Endothelial cell of umbilical vein (primary cell): ENCODE measurements around the gene MIS12. TPM values are rescaled to one million over a fixed set of nuclear protein-coding genes. Genes with fewer than 3 reads are reported as not detected.

ENCODE experiments used
- BruUV-seq: library from RNA; stranded (reverse); fragments of 400-500 nt; replicated peaks from 2 replicates; lab custom pipeline; 2021; lab: Mats Ljungman, UMichigan
- CTCF ChIA-PET: fragments of 300-600, 350-600 bp; sonication (Branson Sonifier 250); formaldehyde crosslinking; loops from one replicate; lab custom pipeline; 2021; ENCODE audit warnings: antibody characterized with exemption, inconsistent platforms; lab: Charles Lee
- POLR2A ChIA-PET: fragments of 300-600, 350-600 bp; sonication (Branson Sonifier 250); formaldehyde crosslinking; loops from one replicate; lab custom pipeline; 2021; ENCODE audit warnings: antibody characterized with exemption, inconsistent platforms; lab: Charles Lee
- DNase-seq: peaks from one replicate; pipeline ENCODE4 v3.0.0-alpha.2; 2011; ENCODE audit warnings: low read depth, low spot score
- FAIRE-seq: peaks from 2 replicates; lab custom pipeline; 2011; peaks lifted over from hg19 to GRCh38; lab: Jason Lieb, UNC
- H2AFZ ChIP-seq: 2 replicates; pipeline ENCODE4 v1.6.0; 2012; ENCODE audit warnings: low read depth, low read length, control low read depth, inconsistent platforms
- H3K27ac ChIP-seq: 2 replicates; pipeline ENCODE4 v1.5.1; 2011; ENCODE audit warnings: low read depth, mild to moderate bottlenecking, control low read depth, low read length, moderate library complexity; ENCODE audit not compliant: insufficient read depth
- H3K27me3 ChIP-seq, 2 experiments: 2 replicates each; pipeline versions ENCODE4 v1.6.0 to v1.6.1; 2011; ENCODE audit warnings: low read length in 2 of 2, mixed read lengths in 1 of 2; ENCODE audit not compliant: control insufficient read depth in 2 of 2, insufficient read depth in 2 of 2
- H3K36me3 ChIP-seq, 2 experiments: 2 replicates in 1 of 2; 3 replicates in 1 of 2; pipeline ENCODE4 v1.5.1; 2011; ENCODE audit warnings: low read length in 2 of 2, mild to moderate bottlenecking in 1 of 2, moderate library complexity in 1 of 2; ENCODE audit not compliant: control insufficient read depth in 2 of 2, insufficient read depth in 2 of 2; ENCODE audit errors: extremely low read depth in 1 of 2
- H3K4me1 ChIP-seq: 3 replicates; pipeline ENCODE4 v1.5.1; 2011; ENCODE audit warnings: mild to moderate bottlenecking, low read length; ENCODE audit not compliant: control insufficient read depth, insufficient read depth; ENCODE audit errors: extremely low read depth
- H3K4me2 ChIP-seq: 2 replicates; pipeline ENCODE4 v1.6.1; 2011; ENCODE audit warnings: low read length, control low read depth, mixed read lengths; ENCODE audit not compliant: insufficient read depth
- H3K4me3 ChIP-seq, 3 experiments: fragments of 200-600 bp in 1 of 3; sonication (generic), shearing (Covaris generic) in 1 of 3; replicated peaks in 1 of 3; 2 replicates each; pipeline ENCODE4 v1.5.1; 2011 to 2016; ENCODE audit warnings: control low read depth in 3 of 3, low read length in 3 of 3, mild to moderate bottlenecking in 2 of 3, inconsistent platforms in 1 of 3, low read depth in 1 of 3, moderate library complexity in 1 of 3; ENCODE audit not compliant: insufficient read depth in 1 of 3
- H3K79me2 ChIP-seq: 2 replicates; pipeline ENCODE4 v1.6.0; 2012; ENCODE audit warnings: low read length, inconsistent platforms; ENCODE audit not compliant: control insufficient read depth, insufficient read depth
- H3K9ac ChIP-seq: replicated peaks from 2 replicates; pipeline ENCODE3; 2011; ENCODE audit warnings: low read length, control low read depth; ENCODE audit not compliant: insufficient read depth; ENCODE audit errors: extremely low read depth
- H3K9me1 ChIP-seq: replicated peaks from 3 replicates; pipeline ENCODE4 v1.6.0; 2011; ENCODE audit warnings: mild to moderate bottlenecking, low read length; ENCODE audit not compliant: control insufficient read depth, insufficient read depth; ENCODE audit errors: extremely low read depth
- H3K9me3 ChIP-seq: replicated peaks from 2 replicates; pipeline ENCODE4 v1.5.1; 2012; ENCODE audit warnings: low read length, inconsistent platforms; ENCODE audit not compliant: control insufficient read depth, insufficient read depth
- H4K20me1 ChIP-seq: replicated peaks from 2 replicates; pipeline ENCODE3; 2011; ENCODE audit warnings: mild to moderate bottlenecking, low read length; ENCODE audit not compliant: control insufficient read depth, insufficient read depth; ENCODE audit errors: extremely low read depth
- EZH2 ChIP-seq: IDR thresholded peaks from 2 replicates; pipeline ENCODE4 v1.6.1; 2012; ENCODE audit warnings: borderline replicate concordance, low read depth, mild to moderate bottlenecking, moderate library complexity, low read length, inconsistent platforms; ENCODE audit not compliant: severe bottlenecking
- FOS ChIP-seq: IDR thresholded peaks from 2 replicates; pipeline ENCODE4 v1.6.1; 2011; ENCODE audit warnings: mild to moderate bottlenecking, low read length, moderate library complexity, borderline replicate concordance; ENCODE audit not compliant: insufficient read depth
- GATA2 ChIP-seq: IDR thresholded peaks from 2 replicates; pipeline ENCODE4 v1.7.0; 2011; ENCODE audit warnings: low read depth, mild to moderate bottlenecking, moderate library complexity, mixed read lengths, low read length; ENCODE audit not compliant: insufficient read length, insufficient read depth
- JUN ChIP-seq: IDR thresholded peaks from 2 replicates; pipeline ENCODE4 v1.6.1; 2011; ENCODE audit warnings: borderline replicate concordance, low read depth; ENCODE audit not compliant: insufficient read length, insufficient read depth
- MYC ChIP-seq: IDR thresholded peaks from one replicate; pipeline ENCODE4 v1.6.1; 2011; ENCODE audit warnings: mild to moderate bottlenecking, low read depth, low read length
- POLR2A ChIP-seq: IDR thresholded peaks from 2 replicates; pipeline ENCODE4 v1.6.1; 2012; ENCODE audit warnings: low read depth, mild to moderate bottlenecking, control low read depth, low read length
- POLR2AphosphoS5 ChIP-seq: IDR thresholded peaks from 2 replicates; pipeline ENCODE4 v1.6.1; 2012; ENCODE audit warnings: low read depth, mild to moderate bottlenecking, control low read depth, low read length, moderate library complexity; ENCODE audit not compliant: insufficient read depth
- dilution Hi-C: fragments of 300-500 bp; cut with MboI; formaldehyde crosslinking; loops from one replicate; pipeline ENCODE4 v1.15.0; 2019; ENCODE audit warnings: low sequenced_read_pairs; ENCODE audit not compliant: extremely low pct_ligation_motif_present
- intact Hi-C: fragments of 100-400 bp; cut with micrococcal nuclease; formaldehyde crosslinking; loops from one replicate; pipeline ENCODE4 v1.10.0; 2022
- polyA plus RNA-seq, 4 experiments: library from polyadenylated mRNA; depleted of rRNA in 3 of 4; stranded (reverse) in 3 of 4; unstranded in 1 of 4; fragments of >200 nt; gene quantifications; 2 replicates each; pipeline versions ENCODE4 v1.2.1 to v1.2.3, GENCODE V29; 2011 to 2012; ENCODE audit warnings: missing spikeins in 1 of 4
- total RNA-seq: library from RNA; stranded (reverse); gene quantifications from 2 replicates; pipeline ENCODE4 v1.2.3, GENCODE V29; 2021
- TF ChIP-seq, protein P1 (sequence below): IDR thresholded peaks from 2 replicates; pipeline ENCODE4 v1.6.1; 2011; ENCODE audit not compliant: insufficient read depth, insufficient read length
- TF ChIP-seq, protein P2 (sequence below), 2 donors: IDR thresholded peaks; 1 replicate in 1 of 2; 2 replicates in 1 of 2; pipeline ENCODE4 v1.5.1; 2011; ENCODE audit warnings: low read length in 2 of 2, mild to moderate bottlenecking in 2 of 2, moderate library complexity in 2 of 2, control low read depth in 1 of 2, inconsistent platforms in 1 of 2, low read depth in 1 of 2; ENCODE audit not compliant: insufficient read depth in 1 of 2; ENCODE audit errors: extremely low read depth in 1 of 2

MIS12 gene
- total and polyA plus RNA-seq, 2 donors (not counting 3 experiments of a cell fraction or from before 2014, with no cell fraction given), result 8.3 to 20.1 TPM

DNA sequence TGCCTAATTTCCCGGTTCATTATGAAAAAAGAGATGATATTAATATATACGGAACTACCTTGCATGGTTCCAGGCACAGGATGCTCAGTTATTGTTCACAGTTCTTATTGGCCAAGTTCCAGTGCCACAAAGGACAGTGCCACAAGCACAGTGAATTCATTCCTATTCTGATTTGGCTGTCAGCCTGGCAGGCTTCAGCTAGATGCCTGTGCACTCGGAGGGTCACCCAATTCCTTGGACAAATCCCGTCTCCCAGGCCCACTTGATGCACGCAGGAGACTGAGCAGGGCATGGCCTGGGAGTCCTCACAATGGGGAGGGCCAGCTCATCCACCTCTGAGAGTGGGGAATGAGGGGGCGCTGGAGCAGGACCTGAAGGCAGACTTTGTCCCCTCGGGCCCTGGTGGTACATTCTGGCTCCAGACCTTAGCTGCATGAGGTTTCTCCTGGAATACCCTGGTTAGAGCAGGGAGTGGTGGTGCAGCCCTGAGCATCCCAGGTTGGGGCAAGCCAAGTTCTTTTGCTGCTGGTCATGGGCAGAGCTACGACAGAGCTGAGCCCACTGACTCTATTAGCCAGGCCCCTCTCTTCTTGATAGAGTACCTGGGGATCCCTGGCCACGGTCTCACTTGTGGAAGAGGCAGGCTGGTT is 41.4 kb downstream of the MIS12 start:
- Histone ChIP-seq H3K79me2 (no peaks in the 10 kb centered on the region), H3K4me3 (no peak overlapping the region), H3K27ac (peak overlapping the region; percentile 96), H3K9ac (peak overlapping the region; percentile 69), H3K27me3 (no peaks in the 10 kb centered on the region), H3K9me1 (no peaks in the 10 kb centered on the region), H3K36me3 (peaks cover 10 to 33% of the 10 kb centered on the region in 2 experiments), H4K20me1 (no peaks in the 10 kb centered on the region), H3K4me1 (peaks cover 18% of the 10 kb centered on the region), H3K9me3 (no peaks in the 10 kb centered on the region), H2AFZ (no peak overlapping the region), H3K4me2 (peak overlapping the region; percentile 29)
- TF ChIP-seq GATA2 (no peak), JUN (no peak)
- TF ChIP-seq, protein P1, sequence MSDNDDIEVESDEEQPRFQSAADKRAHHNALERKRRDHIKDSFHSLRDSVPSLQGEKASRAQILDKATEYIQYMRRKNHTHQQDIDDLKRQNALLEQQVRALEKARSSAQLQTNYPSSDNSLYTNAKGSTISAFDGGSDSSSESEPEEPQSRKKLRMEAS, result no peak
- ChIA-PET POLR2A (interaction anchor here (1.6 kb wide), 1 partner anchor 41 kb away, joined by 9 read pairs; the partner anchor contains the start of genes DERL2 and MIS12), CTCF (interaction anchor here (0.6 to 1.7 kb wide), 7 partner anchors 11 to 97 kb away, joined by 3 to 7 read pairs (median 3); partner anchors contain the start of gene NLRP1)
- DNase-seq (peak; percentile 37), FAIRE-seq (no peak)
- no TSS peak for BruUV-seq
- intact Hi-C loops, result no loop called here
- dilution Hi-C loops, result no loop called here

DNA sequence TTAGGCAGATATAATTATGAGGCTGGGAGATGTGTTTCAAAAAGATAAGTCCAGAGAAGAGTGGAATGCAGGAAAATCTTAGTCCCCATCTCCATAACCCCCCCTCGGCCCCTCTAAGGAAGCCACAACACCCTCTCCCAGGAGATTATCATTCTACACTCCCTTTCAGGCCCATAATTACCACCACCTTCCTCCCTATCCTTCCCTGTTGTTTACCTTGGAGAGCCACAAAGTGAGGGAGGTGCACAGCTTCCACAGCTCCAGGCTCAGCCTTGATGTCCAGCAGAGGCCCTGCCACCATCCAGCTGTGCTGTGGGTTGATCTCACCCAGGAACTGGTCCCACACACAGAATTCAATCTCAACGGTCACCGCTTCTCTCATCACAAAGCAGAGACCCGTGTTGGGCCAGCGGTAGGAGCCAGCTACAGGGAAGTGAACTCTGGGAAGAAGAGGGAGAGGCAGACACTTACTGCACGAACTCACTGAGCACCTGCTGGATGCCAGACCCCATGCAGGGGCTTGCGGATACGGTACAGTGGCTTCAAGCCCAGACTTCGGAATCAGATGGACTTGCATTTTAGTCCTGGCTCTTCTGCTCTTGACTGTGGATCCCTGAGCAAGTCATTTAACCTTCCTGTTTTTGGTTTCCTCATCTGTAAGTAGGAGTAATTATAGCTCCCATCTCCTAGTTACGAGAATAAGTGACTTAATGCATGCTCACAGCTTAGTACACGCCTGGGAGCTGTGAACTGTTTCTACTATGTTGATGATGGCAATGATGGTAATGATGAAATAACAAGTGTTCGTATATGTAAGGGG is 44.1 kb downstream of the MIS12 start:
- H3K27me3 ChIP-seq, result no peaks in the 10 kb centered on the region
- no peak overlapping the region for H3K27ac ChIP-seq
- H2AFZ ChIP-seq, result no peak overlapping the region
- DNase-seq, result no peak
- H3K9ac ChIP-seq, result no peak overlapping the region
- H3K79me2 ChIP-seq, result no peaks in the 10 kb centered on the region
- H3K9me3 ChIP-seq, result no peaks in the 10 kb centered on the region
- H3K4me1 ChIP-seq, result peaks cover 26% of the 10 kb centered on the region
- H3K9me1 ChIP-seq, result no peaks in the 10 kb centered on the region
- dilution Hi-C loops (no loop called here), intact Hi-C loops (no loop called here)
- H4K20me1 ChIP-seq, result no peaks in the 10 kb centered on the region
- H3K4me3 ChIP-seq, result no peak overlapping the region
- TF ChIP-seq EZH2, result no peak
- TF ChIP-seq JUN, result no peak
- TF ChIP-seq, protein P2, sequence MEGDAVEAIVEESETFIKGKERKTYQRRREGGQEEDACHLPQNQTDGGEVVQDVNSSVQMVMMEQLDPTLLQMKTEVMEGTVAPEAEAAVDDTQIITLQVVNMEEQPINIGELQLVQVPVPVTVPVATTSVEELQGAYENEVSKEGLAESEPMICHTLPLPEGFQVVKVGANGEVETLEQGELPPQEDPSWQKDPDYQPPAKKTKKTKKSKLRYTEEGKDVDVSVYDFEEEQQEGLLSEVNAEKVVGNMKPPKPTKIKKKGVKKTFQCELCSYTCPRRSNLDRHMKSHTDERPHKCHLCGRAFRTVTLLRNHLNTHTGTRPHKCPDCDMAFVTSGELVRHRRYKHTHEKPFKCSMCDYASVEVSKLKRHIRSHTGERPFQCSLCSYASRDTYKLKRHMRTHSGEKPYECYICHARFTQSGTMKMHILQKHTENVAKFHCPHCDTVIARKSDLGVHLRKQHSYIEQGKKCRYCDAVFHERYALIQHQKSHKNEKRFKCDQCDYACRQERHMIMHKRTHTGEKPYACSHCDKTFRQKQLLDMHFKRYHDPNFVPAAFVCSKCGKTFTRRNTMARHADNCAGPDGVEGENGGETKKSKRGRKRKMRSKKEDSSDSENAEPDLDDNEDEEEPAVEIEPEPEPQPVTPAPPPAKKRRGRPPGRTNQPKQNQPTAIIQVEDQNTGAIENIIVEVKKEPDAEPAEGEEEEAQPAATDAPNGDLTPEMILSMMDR (IDR thresholded peaks at IDR 0.05; ENCODE audit: extremely low read depth in 1 of 2, insufficient read depth in 1 of 2, low read depth in 1 of 2, low read length in 2 of 2), result no peak
- no peak for TF ChIP-seq POLR2A
- TF ChIP-seq POLR2AphosphoS5, result no peak
- TF ChIP-seq GATA2, result no peak
- no peak for TF ChIP-seq FOS
- TF ChIP-seq, protein P1, result no peak
- TF ChIP-seq MYC, result no peak
- no TSS peak for BruUV-seq
- CTCF ChIA-PET, result no interaction called here
- peaks cover 10 to 30% of the 10 kb centered on the region in 2 experiments for H3K36me3 ChIP-seq
- no peak for FAIRE-seq
- POLR2A ChIA-PET, result no interaction called here
- no peak overlapping the region for H3K4me2 ChIP-seq
